Fibroblast of peridontal ligament (primary cell): ENCODE results near the gene LRRC61.
A peak's percentile ranks its signal among the peaks of the same experiment; 100 is the strongest.

Experiments
- DNase-seq: peaks from one replicate; pipeline ENCODE4 v3.0.0-alpha.2; 2010; ENCODE audit errors: extremely low read depth

The LRRC61 gene

DNA sequence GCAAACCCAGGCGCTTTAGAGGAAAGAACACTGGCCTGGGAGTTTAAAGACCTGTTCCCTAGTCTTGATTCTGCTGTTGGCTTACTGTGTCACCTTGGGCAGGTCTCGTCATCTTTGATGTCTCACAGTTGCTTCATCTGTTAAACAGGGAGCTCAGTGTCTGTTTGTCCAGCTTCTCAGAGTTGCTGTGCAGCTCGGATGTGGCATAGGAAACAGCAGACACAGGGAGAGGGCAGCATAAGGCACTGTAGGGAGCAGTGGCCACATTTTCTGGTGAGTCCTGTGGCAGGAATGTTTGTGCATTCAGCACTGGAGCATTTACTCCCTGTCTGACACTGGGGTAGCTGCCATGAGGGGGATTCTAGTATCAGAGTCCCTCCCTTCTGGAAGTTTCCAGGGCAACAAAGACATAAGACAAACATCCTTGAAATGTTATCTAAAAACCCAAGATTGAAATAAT, 47.5 kb downstream of the LRRC61 start:
- peak; percentile 64 for DNase-seq

DNA sequence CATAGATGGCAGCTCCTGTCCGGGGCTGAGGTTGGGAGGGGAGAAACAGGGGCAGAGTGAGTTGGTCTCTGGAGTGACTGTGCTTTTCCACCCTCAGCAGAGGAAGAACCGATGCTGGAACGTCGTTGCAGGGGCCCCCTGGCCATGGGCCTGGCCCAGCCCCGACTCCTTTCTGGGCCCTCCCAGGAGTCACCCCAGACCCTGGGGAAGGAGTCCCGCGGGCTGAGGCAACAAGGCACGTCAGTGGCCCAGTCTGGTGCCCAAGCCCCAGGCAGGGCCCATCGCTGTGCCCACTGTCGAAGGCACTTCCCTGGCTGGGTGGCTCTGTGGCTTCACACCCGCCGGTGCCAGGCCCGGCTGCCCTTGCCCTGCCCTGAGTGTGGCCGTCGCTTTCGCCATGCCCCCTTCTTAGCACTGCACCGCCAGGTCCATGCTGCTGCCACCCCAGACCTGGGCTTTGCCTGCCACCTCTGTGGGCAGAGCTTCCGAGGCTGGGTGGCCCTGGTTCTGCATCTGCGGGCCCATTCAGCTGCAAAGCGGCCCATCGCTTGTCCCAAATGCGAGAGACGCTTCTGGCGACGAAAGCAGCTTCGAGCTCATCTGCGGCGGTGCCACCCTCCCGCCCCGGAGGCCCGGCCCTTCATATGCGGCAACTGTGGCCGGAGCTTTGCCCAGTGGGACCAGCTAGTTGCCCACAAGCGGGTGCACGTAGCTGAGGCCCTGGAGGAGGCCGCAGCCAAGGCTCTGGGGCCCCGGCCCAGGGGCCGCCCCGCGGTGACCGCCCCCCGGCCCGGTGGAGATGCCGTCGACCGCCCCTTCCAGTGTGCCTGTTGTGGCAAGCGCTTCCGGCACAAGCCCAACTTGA, 48.2 kb downstream of the LRRC61 start:
- no peak for DNase-seq

DNA sequence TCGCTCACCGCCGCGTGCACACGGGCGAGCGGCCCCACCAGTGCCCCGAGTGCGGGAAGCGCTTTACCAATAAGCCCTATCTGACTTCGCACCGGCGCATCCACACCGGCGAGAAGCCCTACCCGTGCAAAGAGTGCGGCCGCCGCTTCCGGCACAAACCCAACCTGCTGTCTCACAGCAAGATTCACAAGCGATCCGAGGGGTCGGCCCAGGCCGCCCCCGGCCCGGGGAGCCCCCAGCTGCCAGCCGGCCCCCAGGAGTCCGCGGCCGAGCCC, 48.8 kb downstream of the LRRC61 start:
- DNase-seq, result no peak

GRCh38 chr7:150372271-150373048, 49.3 kb downstream of the LRRC61 start:
- DNase-seq, result no peak

- DNase-seq, result no peak
Observed at GRCh38 chr7:150373049-150373801, 50.1 kb downstream of the LRRC61 start.

- no peak for DNase-seq
Observed at GRCh38 chr7:150374026-150374425, 50.9 kb downstream of the LRRC61 start.

DNA sequence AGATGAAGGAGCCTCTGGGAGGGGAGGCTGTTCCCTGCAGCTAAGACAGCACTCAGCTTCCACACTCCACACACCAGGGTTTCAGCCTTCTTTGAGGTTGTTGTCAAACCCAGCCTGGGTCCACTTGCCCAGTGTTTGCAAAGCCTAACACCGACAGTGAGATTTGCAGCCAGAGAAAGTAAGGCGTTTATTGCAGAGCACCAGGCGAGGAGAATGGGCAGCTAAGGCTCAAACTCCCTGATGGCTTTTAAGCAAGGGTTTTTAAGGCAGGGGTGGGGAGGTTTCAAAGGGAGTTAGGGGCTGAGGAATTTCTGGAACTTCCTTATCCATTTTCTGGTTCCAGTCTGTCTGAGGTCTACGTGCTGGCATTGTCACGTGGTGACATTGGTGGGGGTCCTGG, 51.3 kb downstream of the LRRC61 start:
- no peak for DNase-seq

DNA sequence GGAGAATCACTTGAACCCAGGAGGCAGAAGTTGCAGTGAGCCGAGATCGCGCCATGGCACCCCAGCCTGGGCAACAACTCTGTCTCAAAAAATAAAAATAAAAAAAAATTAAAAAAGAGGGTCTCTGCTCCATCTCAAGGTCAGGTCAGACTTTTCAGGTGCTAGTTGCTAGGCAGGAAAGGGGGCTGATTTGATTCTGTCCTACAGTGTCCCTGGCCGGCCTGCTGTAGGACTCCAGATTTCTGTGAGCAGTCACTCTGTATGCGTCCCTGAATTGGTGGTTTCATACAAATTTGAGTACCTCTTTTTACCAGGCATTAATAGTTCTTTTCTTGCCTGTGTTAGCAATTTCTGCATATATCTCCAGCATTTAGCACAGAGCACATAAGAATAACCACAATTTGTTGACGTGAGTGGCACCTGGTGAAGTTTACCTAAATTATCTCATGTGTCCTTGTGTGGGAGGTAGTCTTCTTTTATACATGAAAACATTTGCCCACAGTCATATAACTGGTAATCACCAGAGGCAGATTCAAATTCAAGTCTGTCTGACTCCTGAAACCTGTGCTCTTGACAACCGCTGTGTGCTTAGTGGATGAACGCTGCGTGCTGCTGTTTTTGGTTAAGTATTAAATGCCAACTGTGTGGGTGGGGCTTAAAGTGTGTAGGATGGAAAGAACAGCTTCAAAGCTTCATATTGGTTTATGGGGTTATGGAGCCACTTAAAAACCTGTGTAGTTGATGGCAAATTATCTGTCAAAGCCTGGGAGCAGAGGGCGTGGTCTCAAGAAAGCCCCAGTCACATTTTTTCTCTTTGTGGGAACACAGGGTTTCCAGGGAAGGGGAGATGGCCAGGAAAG, 52.7 kb downstream of the LRRC61 start:
- no peak for DNase-seq

- no peak for DNase-seq
Observed at GRCh38 chr7:150376560-150376959, 53.4 kb downstream of the LRRC61 start.

- no peak for DNase-seq
Observed at GRCh38 chr7:150377196-150377595, 54.0 kb downstream of the LRRC61 start.

DNA sequence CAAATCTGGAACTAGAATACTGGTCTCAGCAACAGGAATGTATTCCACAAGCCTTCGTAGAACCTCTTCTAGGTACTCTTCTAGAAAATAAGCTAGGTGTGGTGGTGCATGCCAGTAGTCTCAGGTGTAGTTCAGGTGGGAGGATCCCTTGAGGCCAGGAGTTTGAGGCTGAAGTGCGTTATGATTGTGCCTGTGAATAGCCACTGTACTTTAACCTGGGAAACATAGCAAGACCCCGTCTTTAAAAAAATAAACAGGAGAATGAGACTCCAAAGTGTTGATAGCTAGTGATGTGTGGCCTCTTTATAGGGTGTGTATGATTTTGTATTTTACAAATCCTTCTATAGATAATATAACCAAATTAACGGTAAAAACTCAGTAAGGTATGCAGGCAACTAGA, 54.5 kb downstream of the LRRC61 start:
- no peak for DNase-seq

GRCh38 chr7:150378115-150378852, 55.1 kb downstream of the LRRC61 start:
- peak; percentile 59 for DNase-seq

GRCh38 chr7:150378853-150379440, 55.8 kb downstream of the LRRC61 start, which contains the start of gene ZNF775:
Gene ZNF775, plus strand, starts transcription at chr7:150379330. Its CDS starts 9,141 bp downstream, at chr7:150388471.
- DNase-seq, result peak; percentile 87

DNA sequence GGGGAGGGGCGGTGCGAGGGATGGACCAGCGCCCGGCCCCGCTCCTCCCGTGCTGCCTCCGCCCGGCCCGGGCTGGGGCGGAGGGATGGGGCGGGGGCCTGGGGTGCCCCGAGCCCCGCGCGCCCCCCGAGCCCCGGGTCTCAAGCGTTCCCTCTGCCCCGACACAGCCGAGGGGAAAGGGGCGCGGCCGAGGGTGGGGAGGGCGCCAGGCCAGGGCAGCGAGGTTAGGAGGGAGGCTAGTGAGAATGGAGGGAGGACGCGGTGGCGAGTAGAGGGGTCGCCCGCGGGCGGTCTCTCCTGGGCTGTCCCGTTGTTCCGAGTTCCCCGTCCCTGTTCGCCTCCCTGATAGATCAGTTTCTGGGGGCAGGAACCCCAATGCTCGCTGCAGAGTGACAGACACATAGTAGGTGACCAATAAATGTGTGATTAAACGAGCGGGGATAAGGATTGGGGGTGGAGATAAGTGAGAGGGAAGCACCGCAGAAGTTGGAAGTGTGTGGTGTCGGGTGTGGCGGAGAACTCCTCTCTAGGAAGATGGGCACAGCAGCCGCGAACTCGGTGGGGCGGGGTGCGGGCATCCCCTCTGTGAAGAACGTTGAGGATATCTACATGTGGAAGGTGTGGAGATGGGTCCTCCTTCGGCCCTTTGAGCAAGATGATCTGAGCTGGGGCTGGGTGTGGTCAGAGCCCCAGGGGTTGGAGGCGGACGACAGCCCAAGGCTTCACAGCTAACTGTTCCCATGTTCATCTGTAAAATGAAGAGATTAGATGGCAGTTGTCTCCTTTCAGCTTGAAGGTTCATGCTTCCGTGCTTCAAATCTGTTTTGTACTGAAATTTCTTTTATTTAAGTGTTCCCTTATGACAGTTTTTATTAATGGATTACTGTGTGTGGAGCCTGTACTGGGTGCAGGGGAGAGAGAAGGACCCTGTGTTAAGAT, 56.6 kb downstream of the LRRC61 start:
- no peak for DNase-seq

DNA sequence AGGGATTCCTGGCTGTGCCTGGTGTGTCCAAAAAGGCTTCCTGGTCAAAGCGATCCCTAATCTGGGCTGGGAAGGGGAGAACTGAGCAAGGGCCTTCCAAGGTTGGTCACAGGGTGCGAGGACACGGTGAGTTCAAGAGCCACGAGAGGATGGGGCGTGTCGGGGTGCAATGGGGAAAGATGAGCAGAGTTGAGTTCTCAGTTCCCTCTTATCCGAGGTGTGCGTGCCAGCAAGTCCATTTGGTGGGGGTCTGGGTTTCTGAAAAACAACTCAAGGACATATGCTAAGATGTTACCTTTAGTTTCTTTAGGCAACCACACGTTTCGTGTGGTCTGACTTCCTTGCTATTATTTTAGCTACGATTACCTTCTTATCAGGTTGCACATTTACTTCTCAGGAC, 57.3 kb downstream of the LRRC61 start:
- DNase-seq, result no peak

GRCh38 chr7:150381096-150381495, 57.9 kb downstream of the LRRC61 start:
- no peak for DNase-seq

GRCh38 chr7:150381785-150382122, 58.6 kb downstream of the LRRC61 start:
- no peak for DNase-seq

GRCh38 chr7:150382123-150382843, 59.1 kb downstream of the LRRC61 start:
- no peak for DNase-seq

DNA sequence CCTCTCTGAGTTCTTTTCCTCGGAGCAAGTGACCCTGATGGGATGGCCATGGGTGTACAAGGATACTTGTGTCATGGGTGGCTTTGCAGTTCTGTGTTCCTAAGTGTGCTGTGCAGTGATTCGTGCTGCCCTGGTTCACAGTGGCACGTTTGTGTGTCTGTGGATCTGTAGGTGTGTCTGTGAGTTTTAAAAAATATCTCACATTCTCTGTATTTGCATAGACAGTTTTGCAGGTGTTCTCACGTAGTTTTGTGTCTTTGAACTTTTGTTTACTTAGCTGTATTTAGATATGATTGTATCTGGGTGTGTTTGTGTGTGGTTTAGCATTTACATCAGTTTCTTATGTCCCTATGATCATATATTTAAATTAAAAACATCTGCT, 59.7 kb downstream of the LRRC61 start:
- DNase-seq, result no peak
